K562 (cell line): ENCODE results near the gene ABHD5. TPM values are rescaled to one million over a fixed set of nuclear protein-coding genes. Genes with fewer than 3 reads are reported as not detected.

Experiments
- ASH1L ChIP-seq: fragments of 450-650 bp; IDR thresholded peaks from 2 replicates; pipeline ENCODE4 v1.6.1; 2018; ENCODE audit warnings: borderline replicate concordance, mild to moderate bottlenecking, low read depth; ENCODE audit not compliant: partially characterized antibody
- GATAD2A ChIP-seq: fragments of 450-650 bp; IDR thresholded peaks from 2 replicates; pipeline ENCODE4 v1.6.1; 2017
- HMG20A ChIP-seq: fragments of 450-650 bp; formaldehyde crosslinking; conservative IDR thresholded peaks from 2 replicates; pipeline ENCODE4 v1.4.0; 2020; ENCODE audit warnings: mild to moderate bottlenecking, mixed read lengths
- LCOR ChIP-seq: sonication (generic); formaldehyde crosslinking; IDR thresholded peaks from 2 replicates; pipeline ENCODE4 v1.8.0; 2022; ENCODE audit warnings: mild to moderate bottlenecking, missing genetic modification reagents
- NFE2 ChIP-seq: IDR thresholded peaks from 2 replicates; pipeline ENCODE4 v1.6.1; 2014; ENCODE audit warnings: antibody characterized with exemption, low read depth
- RBM39 ChIP-seq: fragments of 200-400 bp; formaldehyde crosslinking; optimal IDR thresholded peaks from 2 replicates; pipeline ENCODE3; 2018; ENCODE audit warnings: low read depth, low read length
- SOX6 ChIP-seq: fragments of 450-650 bp; IDR thresholded peaks from 2 replicates; pipeline ENCODE4 v1.6.1; 2014; ENCODE audit warnings: mild to moderate bottlenecking
- SRF ChIP-seq, 2 experiments: fragments of 250-450, 450-650 bp in 1 of 2; sonication (Bioruptor Pico) in 1 of 2; sonication (generic) in 1 of 2; formaldehyde crosslinking; IDR thresholded peaks; 2 replicates each; pipeline versions ENCODE4 v1.5.0 to v1.5.1; 2020 to 2022; ENCODE audit warnings: mild to moderate bottlenecking in 1 of 2, missing genetic modification reagents in 1 of 2
- TBL1XR1 ChIP-seq, 2 experiments: IDR thresholded peaks; 2 replicates each; pipeline ENCODE4 v1.6.1; 2012; ENCODE audit warnings: improper control_type of control experiment in 2 of 2, low read length in 2 of 2, mild to moderate bottlenecking in 1 of 2
- YBX1 ChIP-seq: fragments of 450-650 bp; IDR thresholded peaks from 2 replicates; pipeline ENCODE4 v1.7.1; 2016; ENCODE audit warnings: mild to moderate bottlenecking
- ZFPM2 ChIP-seq: fragments of 250-450 bp; sonication (Bioruptor Pico); IDR thresholded peaks from 2 replicates; pipeline ENCODE4 v1.5.1; 2022; ENCODE audit warnings: mild to moderate bottlenecking
- ZNF551 ChIP-seq: fragments of 250-450 bp; sonication (Bioruptor Pico); IDR thresholded peaks from 2 replicates; pipeline ENCODE4 v1.5.0; 2021; ENCODE audit warnings: mild to moderate bottlenecking, moderate library complexity
- ZNF830 ChIP-seq: fragments of 250-450 bp; sonication (Bioruptor Pico); IDR thresholded peaks from 2 replicates; pipeline ENCODE4 v1.5.0; 2021; ENCODE audit warnings: mild to moderate bottlenecking
- polyA plus RNA-seq, 8 experiments: library from polyadenylated mRNA; depleted of rRNA in 4 of 8; stranded (reverse) in 5 of 8; unstranded in 3 of 8; fragments of >200 nt; fragmentation: Nextera tagmentation in 2 of 8; fragmentation: Illumina TruSeq in 1 of 8; extraction: Ambion mirVana in 2 of 8; extraction: Trizol in 1 of 8; gene quantifications; 2 replicates each; pipeline versions ENCODE4 v1.2.1 to v1.2.3, GENCODE V29; 2011 to 2014; ENCODE audit warnings: inconsistent platforms in 1 of 8, missing spikeins in 1 of 8
- total RNA-seq, 7 experiments: library from RNA; depleted of rRNA in 6 of 7; stranded (reverse); fragments of >200 nt in 6 of 7; fragmentation: Illumina TruSeq in 2 of 7; extraction: Trizol in 2 of 7; gene quantifications; 2 replicates each; pipeline versions ENCODE4 v1.2.1 to v1.2.3, GENCODE V29; 2011 to 2021; ENCODE audit warnings: low replicate concordance in 1 of 7
- TF ChIP-seq, protein P1 (sequence below): fragments of 450-650 bp; IDR thresholded peaks from 2 replicates; pipeline ENCODE4 v1.6.1; 2017; ENCODE audit warnings: antibody characterized with exemption, mild to moderate bottlenecking
- TF ChIP-seq, protein P2 (sequence below): fragments of 450-650 bp; IDR thresholded peaks from 2 replicates; pipeline ENCODE4 v1.6.1; 2017; ENCODE audit warnings: mild to moderate bottlenecking, moderate library complexity
- TF ChIP-seq, protein P3 (sequence below): fragments of 250-450 bp; sonication (Bioruptor Pico); IDR thresholded peaks from 2 replicates; pipeline ENCODE4 v1.4.0; 2020; ENCODE audit warnings: mild to moderate bottlenecking, moderate library complexity
- TF ChIP-seq, protein P4 (sequence below): fragments of 200-800 bp; sonication (Bioruptor generic); IDR thresholded peaks from 2 replicates; pipeline ENCODE4 v1.6.1; 2017; ENCODE audit warnings: missing genetic modification characterization, missing compliant biosample characterization

The ABHD5 gene
- total and polyA plus RNA-seq, 9 of the 15 experiments (the other 6 are each of a cell fraction or from before 2014, with no cell fraction given), result 27.8 to 61.7 (median 39.9) TPM

DNA sequence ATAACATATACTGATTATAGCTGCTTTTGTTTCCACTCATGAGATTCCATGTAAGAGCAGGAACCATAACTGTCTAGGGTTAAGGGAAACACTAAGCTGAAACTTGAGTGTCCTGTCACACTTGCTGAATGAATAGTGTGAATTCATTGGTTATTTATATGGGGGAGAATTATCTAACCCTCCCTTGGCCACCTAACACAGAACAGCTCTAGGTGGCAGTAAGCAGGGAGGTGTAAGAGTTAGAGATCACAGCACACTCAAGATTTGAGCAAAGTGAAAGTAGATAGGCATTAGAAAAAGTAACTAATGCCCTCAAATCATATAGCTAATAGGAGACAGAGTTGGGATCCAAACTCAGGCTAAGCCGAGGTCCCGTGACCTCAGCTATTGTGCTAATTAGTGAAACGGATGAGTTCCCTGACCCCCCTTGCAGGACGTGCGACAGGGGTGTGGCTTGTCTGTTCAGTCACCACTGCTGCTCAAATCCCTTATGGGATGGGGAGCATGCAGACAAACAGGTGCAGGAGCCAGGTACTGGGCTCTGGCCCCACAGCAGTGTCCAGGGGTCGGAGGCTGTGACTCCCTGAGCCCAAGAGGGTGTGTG, 41.3 kb upstream of the ABHD5 start (continued):
- TF ChIP-seq, protein P1, sequence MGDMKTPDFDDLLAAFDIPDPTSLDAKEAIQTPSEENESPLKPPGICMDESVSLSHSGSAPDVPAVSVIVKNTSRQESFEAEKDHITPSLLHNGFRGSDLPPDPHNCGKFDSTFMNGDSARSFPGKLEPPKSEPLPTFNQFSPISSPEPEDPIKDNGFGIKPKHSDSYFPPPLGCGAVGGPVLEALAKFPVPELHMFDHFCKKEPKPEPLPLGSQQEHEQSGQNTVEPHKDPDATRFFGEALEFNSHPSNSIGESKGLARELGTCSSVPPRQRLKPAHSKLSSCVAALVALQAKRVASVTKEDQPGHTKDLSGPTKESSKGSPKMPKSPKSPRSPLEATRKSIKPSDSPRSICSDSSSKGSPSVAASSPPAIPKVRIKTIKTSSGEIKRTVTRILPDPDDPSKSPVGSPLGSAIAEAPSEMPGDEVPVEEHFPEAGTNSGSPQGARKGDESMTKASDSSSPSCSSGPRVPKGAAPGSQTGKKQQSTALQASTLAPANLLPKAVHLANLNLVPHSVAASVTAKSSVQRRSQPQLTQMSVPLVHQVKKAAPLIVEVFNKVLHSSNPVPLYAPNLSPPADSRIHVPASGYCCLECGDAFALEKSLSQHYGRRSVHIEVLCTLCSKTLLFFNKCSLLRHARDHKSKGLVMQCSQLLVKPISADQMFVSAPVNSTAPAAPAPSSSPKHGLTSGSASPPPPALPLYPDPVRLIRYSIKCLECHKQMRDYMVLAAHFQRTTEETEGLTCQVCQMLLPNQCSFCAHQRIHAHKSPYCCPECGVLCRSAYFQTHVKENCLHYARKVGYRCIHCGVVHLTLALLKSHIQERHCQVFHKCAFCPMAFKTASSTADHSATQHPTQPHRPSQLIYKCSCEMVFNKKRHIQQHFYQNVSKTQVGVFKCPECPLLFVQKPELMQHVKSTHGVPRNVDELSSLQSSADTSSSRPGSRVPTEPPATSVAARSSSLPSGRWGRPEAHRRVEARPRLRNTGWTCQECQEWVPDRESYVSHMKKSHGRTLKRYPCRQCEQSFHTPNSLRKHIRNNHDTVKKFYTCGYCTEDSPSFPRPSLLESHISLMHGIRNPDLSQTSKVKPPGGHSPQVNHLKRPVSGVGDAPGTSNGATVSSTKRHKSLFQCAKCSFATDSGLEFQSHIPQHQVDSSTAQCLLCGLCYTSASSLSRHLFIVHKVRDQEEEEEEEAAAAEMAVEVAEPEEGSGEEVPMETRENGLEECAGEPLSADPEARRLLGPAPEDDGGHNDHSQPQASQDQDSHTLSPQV, result peak; percentile 25; the same call in 1 of the 2 replicates
- TF ChIP-seq ZNF830 (CRISPR knock-in tag) (no peak), ASH1L (no peak), ZNF551 (CRISPR knock-in tag) (no peak), SRF (CRISPR knock-in tag; IDR thresholded peaks at IDR 0.05) (no peak), SOX6 (peak; percentile 70), TBL1XR1 (IDR thresholded peaks at IDR 0.05; ENCODE audit: low read length in 2 of 2) (peak in 1 of 2 experiments; percentile 41; a peak in 1 of 4 replicates), NFE2 (no peak), YBX1 (no peak), GATAD2A (no peak), HMG20A (CRISPR knock-in tag) (no peak), LCOR (no peak), ZFPM2 (CRISPR knock-in tag) (no peak), RBM39 (no peak)
- TF ChIP-seq, protein P2, sequence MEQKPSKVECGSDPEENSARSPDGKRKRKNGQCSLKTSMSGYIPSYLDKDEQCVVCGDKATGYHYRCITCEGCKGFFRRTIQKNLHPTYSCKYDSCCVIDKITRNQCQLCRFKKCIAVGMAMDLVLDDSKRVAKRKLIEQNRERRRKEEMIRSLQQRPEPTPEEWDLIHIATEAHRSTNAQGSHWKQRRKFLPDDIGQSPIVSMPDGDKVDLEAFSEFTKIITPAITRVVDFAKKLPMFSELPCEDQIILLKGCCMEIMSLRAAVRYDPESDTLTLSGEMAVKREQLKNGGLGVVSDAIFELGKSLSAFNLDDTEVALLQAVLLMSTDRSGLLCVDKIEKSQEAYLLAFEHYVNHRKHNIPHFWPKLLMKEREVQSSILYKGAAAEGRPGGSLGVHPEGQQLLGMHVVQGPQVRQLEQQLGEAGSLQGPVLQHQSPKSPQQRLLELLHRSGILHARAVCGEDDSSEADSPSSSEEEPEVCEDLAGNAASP, result no peak
- TF ChIP-seq, protein P3, sequence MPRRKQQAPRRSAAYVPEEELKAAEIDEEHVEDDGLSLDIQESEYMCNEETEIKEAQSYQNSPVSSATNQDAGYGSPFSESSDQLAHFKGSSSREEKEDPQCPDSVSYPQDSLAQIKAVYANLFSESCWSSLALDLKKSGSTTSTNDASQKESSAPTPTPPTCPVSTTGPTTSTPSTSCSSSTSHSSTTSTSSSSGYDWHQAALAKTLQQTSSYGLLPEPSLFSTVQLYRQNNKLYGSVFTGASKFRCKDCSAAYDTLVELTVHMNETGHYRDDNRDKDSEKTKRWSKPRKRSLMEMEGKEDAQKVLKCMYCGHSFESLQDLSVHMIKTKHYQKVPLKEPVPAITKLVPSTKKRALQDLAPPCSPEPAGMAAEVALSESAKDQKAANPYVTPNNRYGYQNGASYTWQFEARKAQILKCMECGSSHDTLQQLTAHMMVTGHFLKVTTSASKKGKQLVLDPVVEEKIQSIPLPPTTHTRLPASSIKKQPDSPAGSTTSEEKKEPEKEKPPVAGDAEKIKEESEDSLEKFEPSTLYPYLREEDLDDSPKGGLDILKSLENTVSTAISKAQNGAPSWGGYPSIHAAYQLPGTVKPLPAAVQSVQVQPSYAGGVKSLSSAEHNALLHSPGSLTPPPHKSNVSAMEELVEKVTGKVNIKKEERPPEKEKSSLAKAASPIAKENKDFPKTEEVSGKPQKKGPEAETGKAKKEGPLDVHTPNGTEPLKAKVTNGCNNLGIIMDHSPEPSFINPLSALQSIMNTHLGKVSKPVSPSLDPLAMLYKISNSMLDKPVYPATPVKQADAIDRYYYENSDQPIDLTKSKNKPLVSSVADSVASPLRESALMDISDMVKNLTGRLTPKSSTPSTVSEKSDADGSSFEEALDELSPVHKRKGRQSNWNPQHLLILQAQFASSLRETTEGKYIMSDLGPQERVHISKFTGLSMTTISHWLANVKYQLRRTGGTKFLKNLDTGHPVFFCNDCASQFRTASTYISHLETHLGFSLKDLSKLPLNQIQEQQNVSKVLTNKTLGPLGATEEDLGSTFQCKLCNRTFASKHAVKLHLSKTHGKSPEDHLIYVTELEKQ (CRISPR knock-in tag), result peak; percentile 10; the same call in 1 of the 2 replicates
- TF ChIP-seq, protein P4, sequence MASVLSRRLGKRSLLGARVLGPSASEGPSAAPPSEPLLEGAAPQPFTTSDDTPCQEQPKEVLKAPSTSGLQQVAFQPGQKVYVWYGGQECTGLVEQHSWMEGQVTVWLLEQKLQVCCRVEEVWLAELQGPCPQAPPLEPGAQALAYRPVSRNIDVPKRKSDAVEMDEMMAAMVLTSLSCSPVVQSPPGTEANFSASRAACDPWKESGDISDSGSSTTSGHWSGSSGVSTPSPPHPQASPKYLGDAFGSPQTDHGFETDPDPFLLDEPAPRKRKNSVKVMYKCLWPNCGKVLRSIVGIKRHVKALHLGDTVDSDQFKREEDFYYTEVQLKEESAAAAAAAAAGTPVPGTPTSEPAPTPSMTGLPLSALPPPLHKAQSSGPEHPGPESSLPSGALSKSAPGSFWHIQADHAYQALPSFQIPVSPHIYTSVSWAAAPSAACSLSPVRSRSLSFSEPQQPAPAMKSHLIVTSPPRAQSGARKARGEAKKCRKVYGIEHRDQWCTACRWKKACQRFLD (CRISPR knock-in tag), result 0 out of 2 replicates have a peak, but pooled peaks have one; percentile 25
